ENCODE data around the gene HCN4. TPM values are rescaled to one million over a fixed set of nuclear protein-coding genes. Genes with fewer than 3 reads are reported as not detected.

The HCN4 gene
- total RNA-seq, 1 donor from 2014 or later, result 3.8 TPM

- Mint-ChIP-seq H3K4me1 (ENCODE audit: unreplicated experiment) (no peaks in the 10 kb centered on the region), H3K27ac (no peak overlapping the region), H3K36me3 (no peaks in the 10 kb centered on the region), H3K9me3 (no peaks in the 10 kb centered on the region), H3K27me3 (no peaks in the 10 kb centered on the region), H3K4me3 (no peak overlapping the region)
- no peak for DNase-seq (ENCODE audit: extremely low spot score, unreplicated experiment)
- TF ChIP-seq CTCF (conservative IDR thresholded peaks at IDR 0.05), result no peak
These were observed 39.8 kb downstream of the HCN4 start for GRCh38 chr15:73328981-73329380.

- Mint-ChIP-seq H3K27ac (peak overlapping the region; percentile 21), H3K4me3 (no peak overlapping the region), H3K4me1 (ENCODE audit: unreplicated experiment) (no peaks in the 10 kb centered on the region), H3K36me3 (no peaks in the 10 kb centered on the region), H3K27me3 (no peaks in the 10 kb centered on the region), H3K9me3 (no peaks in the 10 kb centered on the region)
- TF ChIP-seq CTCF (conservative IDR thresholded peaks at IDR 0.05), result no peak
- DNase-seq (ENCODE audit: extremely low spot score, unreplicated experiment), result no peak
These were observed 40.5 kb downstream of the HCN4 start for GRCh38 chr15:73328149-73328820.

- no peak for DNase-seq (ENCODE audit: extremely low spot score, unreplicated experiment)
- peaks cover 3% of the 10 kb centered on the region for H3K27me3 Mint-ChIP-seq
- no peak overlapping the region for H3K4me3 Mint-ChIP-seq
- H3K9me3 Mint-ChIP-seq, result no peaks in the 10 kb centered on the region
- H3K36me3 Mint-ChIP-seq, result no peaks in the 10 kb centered on the region
- no peaks in the 10 kb centered on the region for H3K4me1 Mint-ChIP-seq (ENCODE audit: unreplicated experiment)
- H3K27ac Mint-ChIP-seq, result no peak overlapping the region
- TF ChIP-seq CTCF (conservative IDR thresholded peaks at IDR 0.05), result no peak
These were observed 42.6 kb downstream of the HCN4 start for GRCh38 chr15:73326157-73326556.

DNA sequence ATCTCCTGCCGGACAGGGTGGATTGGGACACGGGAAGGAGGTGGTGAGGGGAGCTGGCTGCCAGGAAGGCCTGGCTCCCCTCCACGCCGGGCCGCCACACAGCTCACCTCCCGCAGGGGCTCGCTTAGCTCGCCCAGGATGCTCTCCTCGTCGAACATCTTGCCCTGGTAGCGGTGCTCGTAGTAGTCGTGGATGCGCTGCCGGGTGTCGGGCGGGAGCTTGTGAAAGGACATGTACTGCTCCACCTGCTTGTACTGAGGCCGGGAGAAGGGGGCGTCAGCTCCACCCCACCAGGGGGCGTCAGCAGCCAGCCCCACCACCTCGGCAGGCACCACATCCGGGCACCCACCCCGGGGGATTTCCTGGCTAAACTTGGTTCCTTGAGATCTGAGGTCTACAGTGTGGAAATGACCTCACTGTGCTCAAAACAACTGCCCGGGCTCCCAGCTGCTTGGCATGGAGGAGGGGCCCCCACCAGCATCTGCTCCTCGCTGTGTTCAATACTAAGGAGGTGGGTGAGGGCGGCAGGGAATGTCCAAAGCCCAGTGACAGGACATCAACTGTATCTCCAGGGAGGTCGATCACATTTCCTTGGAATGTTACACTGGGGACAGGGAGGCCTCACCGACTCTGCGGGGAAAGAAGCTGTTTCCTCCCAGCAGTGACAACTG, 43.4 kb downstream of the HCN4 start:
- DNase-seq (ENCODE audit: extremely low spot score, unreplicated experiment), result no peak
- H3K27ac Mint-ChIP-seq, result no peak overlapping the region

GRCh38 chr15:73324496-73325170, 44.1 kb downstream of the HCN4 start:
- H3K27me3 Mint-ChIP-seq, result peaks cover 3% of the 10 kb centered on the region
- H3K4me3 Mint-ChIP-seq, result no peak overlapping the region
- H3K9me3 Mint-ChIP-seq, result no peaks in the 10 kb centered on the region
- DNase-seq (ENCODE audit: extremely low spot score, unreplicated experiment), result no peak
- H3K4me1 Mint-ChIP-seq (ENCODE audit: unreplicated experiment), result peaks cover under 1% of the 10 kb centered on the region
- H3K36me3 Mint-ChIP-seq, result no peaks in the 10 kb centered on the region
- no peak overlapping the region for H3K27ac Mint-ChIP-seq
- no peak for TF ChIP-seq CTCF (conservative IDR thresholded peaks at IDR 0.05)

More for the DNA sequence above, 43.4 kb downstream of the HCN4 start:
- Mint-ChIP-seq H3K4me1 (ENCODE audit: unreplicated experiment) (no peaks in the 10 kb centered on the region), H3K9me3 (no peaks in the 10 kb centered on the region), H3K4me3 (no peak overlapping the region), H3K27me3 (peaks cover 3% of the 10 kb centered on the region), H3K36me3 (no peaks in the 10 kb centered on the region)
- TF ChIP-seq CTCF (conservative IDR thresholded peaks at IDR 0.05), result peak; percentile 33
